Hepatocyte (in vitro differentiated cells): Measurements from ENCODE around the gene FAM111A.

Experiments used
- EZH2 ChIP-seq: fragments of 200-600 bp; sonication (generic); IDR thresholded peaks from 2 replicates; pipeline ENCODE4 v1.6.1; 2016; ENCODE audit warnings: antibody characterized with exemption, mild to moderate bottlenecking, borderline replicate concordance
- EZH2phosphoT487 ChIP-seq: fragments of 200-600 bp; sonication (generic); IDR thresholded peaks from one replicate; pipeline ENCODE4 v1.6.1; 2018; ENCODE audit warnings: antibody characterized with exemption, mild to moderate bottlenecking, low read depth, moderate library complexity; ENCODE audit not compliant: unreplicated experiment, severe bottlenecking
- TF ChIP-seq, protein P1 (sequence below): fragments of 200-600 bp; sonication (generic); IDR thresholded peaks from 2 replicates; pipeline ENCODE4 v1.5.1; 2016; ENCODE audit warnings: antibody characterized with exemption, mild to moderate bottlenecking; ENCODE audit not compliant: poor library complexity

DNA sequence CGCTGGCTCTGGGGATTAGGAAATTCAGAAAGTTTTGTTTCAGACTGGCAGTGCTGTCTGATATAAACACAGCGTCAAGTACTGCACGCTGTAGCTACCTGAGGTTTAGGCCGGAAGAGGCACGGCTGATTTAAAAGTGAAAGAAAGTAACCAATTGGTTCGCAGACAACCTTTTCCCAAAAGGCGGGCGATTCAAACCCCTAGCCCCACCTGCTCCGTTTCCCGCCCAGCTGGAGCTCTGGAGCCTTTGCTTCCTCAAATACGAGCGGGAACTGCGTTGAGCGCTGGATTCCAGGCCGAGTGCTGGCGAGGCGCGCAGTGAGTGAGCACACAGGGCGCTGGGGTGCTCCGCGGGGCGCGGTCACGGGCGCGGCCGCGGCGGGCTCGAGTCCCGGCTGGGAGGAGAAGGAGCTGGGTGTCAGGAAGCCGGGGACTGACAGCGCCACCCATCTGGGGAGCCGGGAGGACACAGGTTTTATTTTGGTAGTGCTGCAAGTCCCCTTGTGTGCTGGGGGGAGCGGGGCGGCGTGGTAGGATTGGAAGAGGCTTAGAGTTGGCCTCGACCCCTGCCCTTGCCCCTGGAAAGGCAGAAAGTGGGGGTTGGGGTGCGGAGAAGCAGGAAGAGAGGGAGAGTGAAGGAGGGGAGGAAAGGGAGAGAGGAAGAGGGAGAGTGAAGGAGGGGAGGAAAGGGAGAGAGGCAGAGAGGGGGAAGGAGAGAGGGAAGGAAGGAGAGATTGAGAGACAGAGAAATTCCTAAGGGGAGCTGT is 2.1 kb downstream of the FAM111A start:
- TF ChIP-seq, protein P1, sequence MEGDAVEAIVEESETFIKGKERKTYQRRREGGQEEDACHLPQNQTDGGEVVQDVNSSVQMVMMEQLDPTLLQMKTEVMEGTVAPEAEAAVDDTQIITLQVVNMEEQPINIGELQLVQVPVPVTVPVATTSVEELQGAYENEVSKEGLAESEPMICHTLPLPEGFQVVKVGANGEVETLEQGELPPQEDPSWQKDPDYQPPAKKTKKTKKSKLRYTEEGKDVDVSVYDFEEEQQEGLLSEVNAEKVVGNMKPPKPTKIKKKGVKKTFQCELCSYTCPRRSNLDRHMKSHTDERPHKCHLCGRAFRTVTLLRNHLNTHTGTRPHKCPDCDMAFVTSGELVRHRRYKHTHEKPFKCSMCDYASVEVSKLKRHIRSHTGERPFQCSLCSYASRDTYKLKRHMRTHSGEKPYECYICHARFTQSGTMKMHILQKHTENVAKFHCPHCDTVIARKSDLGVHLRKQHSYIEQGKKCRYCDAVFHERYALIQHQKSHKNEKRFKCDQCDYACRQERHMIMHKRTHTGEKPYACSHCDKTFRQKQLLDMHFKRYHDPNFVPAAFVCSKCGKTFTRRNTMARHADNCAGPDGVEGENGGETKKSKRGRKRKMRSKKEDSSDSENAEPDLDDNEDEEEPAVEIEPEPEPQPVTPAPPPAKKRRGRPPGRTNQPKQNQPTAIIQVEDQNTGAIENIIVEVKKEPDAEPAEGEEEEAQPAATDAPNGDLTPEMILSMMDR = peak; percentile 21
- TF ChIP-seq EZH2 (no peak), EZH2phosphoT487 (no peak)
